Activated naive CD8-positive, alpha-beta T cell treated with anti-CD3 and anti-CD28 coated beads, Interleukin-2, amount 50 U/mL, for 24 hours (primary cell): ENCODE data around the gene TMEM69.
"Not testable (repeated sequence)": the region's sequence is repeated elsewhere in the genome, so short reads cannot be mapped to it uniquely, and the experiment has no call there.

Experiments
- ATAC-seq: fragments of 150-1000 bp; cut with Tn5 transposase; one replicate; pipeline ENCODE4 v1.10.0; 2021
- DNase-seq: peaks from one replicate; pipeline ENCODE4 v3.0.0; 2021
- H3K27ac Mint-ChIP-seq: one replicate; pipeline ENCODE4 v1.8.0; 2021; ENCODE audit warnings: mild to moderate bottlenecking, mixed read lengths
- H3K27me3 Mint-ChIP-seq: one replicate; pipeline ENCODE4 v1.8.0; 2021; ENCODE audit warnings: mixed read lengths
- H3K36me3 Mint-ChIP-seq: one replicate; pipeline ENCODE4 v1.8.0; 2021; ENCODE audit warnings: low read depth, mixed read lengths
- H3K4me1 Mint-ChIP-seq: one replicate; pipeline ENCODE4 v1.8.0; 2021; ENCODE audit warnings: mixed read lengths
- H3K4me3 Mint-ChIP-seq: one replicate; pipeline ENCODE4 v1.8.0; 2021; ENCODE audit warnings: mild to moderate bottlenecking, moderate library complexity, mixed read lengths
- H3K9me3 Mint-ChIP-seq: one replicate; pipeline ENCODE4 v1.8.0; 2021; ENCODE audit warnings: mixed read lengths

TMEM69 gene

DNA sequence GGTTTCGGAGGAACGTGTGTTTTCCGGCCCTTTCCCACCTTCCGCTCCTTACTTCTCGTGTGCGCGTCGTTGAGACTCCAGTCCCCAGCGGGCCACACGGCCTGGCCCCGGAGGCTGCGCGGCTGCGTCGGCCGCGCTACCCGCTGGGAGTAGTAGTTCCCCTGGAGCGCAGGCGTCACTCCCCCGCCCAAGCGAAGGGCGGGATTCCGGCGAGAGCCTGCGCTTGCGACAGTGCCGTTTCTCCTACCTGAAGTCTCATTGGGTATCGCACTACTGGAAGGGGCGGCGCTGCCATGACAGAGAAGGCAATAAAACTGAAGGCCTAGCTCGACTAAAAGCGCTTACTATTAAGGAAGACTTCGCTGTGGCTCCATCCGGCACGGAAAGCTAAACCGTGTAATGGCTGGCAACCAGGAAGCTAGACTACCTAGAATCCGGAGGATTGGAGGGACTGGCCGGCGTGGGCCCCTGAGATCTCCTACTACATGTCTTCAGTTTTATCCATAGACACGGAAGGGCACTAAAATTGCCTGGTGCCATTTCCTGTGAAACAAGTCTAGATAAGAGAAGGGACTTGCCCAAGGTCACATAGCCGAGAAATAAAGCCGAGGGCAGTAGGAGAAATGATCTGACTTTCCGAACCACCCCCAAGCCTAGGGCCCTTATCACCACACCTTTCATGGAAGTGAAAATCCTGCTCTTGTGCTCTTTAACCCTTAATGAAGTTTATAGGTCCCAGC is 797 bp upstream of the TMEM69 start:
- H3K4me3 Mint-ChIP-seq: peak overlapping the region; percentile 94
- peaks cover 43% of the 10 kb centered on the region for H3K4me1 Mint-ChIP-seq
- H3K27ac Mint-ChIP-seq: peak overlapping the region; percentile 100
- peaks cover 42% of the 10 kb centered on the region for H3K36me3 Mint-ChIP-seq
- H3K27me3 Mint-ChIP-seq: no peaks in the 10 kb centered on the region
- H3K9me3 Mint-ChIP-seq: no peaks in the 10 kb centered on the region
- peak; percentile 93 for ATAC-seq
- DNase-seq: peak; percentile 94

DNA sequence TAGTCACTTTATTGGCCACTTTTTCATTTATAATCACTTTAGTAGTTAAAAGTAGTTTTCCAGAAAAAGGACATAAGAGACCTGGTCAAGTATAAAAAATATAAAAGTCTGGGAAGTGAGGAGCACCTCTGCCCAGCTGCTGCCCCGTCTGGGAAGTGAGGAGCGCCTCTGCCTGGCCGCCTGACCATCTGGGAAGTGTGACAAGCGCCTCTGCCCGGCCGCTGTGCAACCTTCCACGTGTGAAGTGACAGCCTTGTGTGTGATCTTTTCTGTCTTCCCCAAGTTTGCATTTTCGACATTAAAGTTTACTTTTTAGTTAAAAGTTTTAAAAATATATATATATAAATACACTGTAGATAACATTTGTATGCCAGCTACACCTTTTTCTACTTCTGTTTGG is 5.8 kb downstream of the TMEM69 start:
- ATAC-seq, H3K27me3 Mint-ChIP-seq, H3K27ac Mint-ChIP-seq, H3K4me3 Mint-ChIP-seq, H3K9me3 Mint-ChIP-seq, DNase-seq: not testable (repeated sequence)
- Mint-ChIP-seq H3K4me1 (peaks cover 17% of the 10 kb centered on the region), H3K36me3 (peaks cover 47% of the 10 kb centered on the region)

DNA sequence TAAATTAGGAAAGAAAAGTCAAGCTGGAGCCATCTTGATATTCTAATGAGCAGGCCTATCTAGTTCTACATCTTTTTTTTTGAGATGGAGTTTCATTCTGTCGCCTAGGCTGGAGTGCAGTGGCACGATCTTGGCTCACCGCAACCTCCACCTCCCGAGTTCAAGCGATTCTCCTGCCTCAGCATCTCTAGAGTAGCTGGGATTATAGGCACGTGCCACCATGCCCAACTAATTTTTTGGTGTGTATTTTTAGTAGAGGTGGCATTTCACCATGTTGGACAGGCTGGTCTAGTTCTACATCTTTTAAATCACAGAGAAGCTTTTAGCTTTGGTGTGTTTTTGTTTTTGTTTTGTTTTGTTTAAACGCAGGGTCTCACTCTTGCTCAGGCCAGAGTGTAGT is 6.8 kb downstream of the TMEM69 start:
- Mint-ChIP-seq H3K36me3 (peaks cover 38% of the 10 kb centered on the region), H3K4me3 (no peak overlapping the region), H3K27ac (no peak overlapping the region), H3K4me1 (peaks cover 12% of the 10 kb centered on the region), H3K27me3 (no peaks in the 10 kb centered on the region), H3K9me3 (no peaks in the 10 kb centered on the region)
- ATAC-seq: no peak
- DNase-seq: no peak

DNA sequence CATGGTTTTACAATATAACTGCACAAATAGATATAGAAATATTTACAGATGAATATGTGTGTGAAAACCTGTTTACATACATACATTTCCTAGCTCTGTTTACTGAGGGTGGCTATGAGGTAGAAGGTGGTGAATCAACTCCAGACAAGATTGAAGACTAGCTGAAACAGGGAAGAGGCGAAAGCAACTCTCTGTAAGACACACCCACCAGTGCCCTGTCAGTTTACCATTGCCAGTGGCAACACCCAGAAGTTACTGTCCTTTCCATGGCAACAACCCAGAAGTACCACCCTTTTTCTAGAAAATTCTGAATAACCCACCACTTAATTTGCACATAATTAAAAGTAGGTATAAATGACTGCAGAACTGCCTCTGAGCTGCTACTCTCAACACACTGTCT is 16.7 kb downstream of the TMEM69 start:
- no peak overlapping the region for H3K4me3 Mint-ChIP-seq

DNA sequence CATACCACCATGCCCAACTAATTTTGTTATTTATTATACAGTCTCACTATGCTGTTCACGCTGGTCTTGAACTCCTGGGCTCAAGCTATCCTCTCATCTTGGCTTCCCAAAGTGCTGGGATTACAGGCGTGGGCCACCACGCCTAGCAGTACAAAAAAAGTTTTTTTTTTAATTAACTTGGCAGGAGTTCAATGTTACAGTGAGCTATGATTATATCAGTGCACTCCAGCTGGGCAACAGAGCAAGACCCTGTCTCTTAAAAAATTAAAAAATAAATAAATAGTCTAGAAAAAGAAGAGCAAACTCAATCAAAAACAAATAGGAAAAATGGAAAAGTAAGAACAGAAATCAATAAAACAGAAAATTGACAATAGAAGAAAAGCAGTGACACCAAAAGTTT is 25.7 kb downstream of the TMEM69 start:
- H3K27ac Mint-ChIP-seq: no peak overlapping the region
- DNase-seq (no peak), ATAC-seq (no peak)
- H3K27me3 Mint-ChIP-seq: no peaks in the 10 kb centered on the region
- H3K4me1 Mint-ChIP-seq: no peaks in the 10 kb centered on the region
- H3K36me3 Mint-ChIP-seq: peaks cover 12% of the 10 kb centered on the region
- no peaks in the 10 kb centered on the region for H3K9me3 Mint-ChIP-seq
- no peak overlapping the region for H3K4me3 Mint-ChIP-seq

More for the DNA sequence above, 16.7 kb downstream of the TMEM69 start:
- peaks cover 6% of the 10 kb centered on the region for H3K9me3 Mint-ChIP-seq
- no peaks in the 10 kb centered on the region for H3K27me3 Mint-ChIP-seq
- no peak overlapping the region for H3K27ac Mint-ChIP-seq
- no peaks in the 10 kb centered on the region for H3K4me1 Mint-ChIP-seq
- no peak for DNase-seq
- no peak for ATAC-seq
- H3K36me3 Mint-ChIP-seq: peaks cover 18% of the 10 kb centered on the region

DNA sequence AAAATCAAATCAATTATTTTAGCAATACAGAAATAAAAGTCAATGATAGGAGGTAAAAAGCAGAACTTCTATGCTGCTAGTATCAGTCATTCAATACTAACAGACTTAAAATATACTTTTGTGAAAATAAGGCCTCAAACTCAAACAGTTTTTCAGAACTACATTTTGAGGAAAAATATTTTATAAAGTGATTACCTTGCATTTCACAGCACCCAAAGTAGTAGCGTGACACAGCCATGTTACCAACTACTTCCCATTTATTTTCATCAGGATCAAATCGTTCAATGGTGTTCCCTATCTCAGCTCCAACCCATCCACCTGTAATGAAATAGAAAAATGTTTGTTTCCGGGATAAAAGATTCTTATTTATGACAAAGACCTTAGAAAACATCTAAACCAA is 28.7 kb downstream of the TMEM69 start:
- H3K4me3 Mint-ChIP-seq: no peak overlapping the region
- H3K36me3 Mint-ChIP-seq: peaks cover 4% of the 10 kb centered on the region
- DNase-seq (no peak), ATAC-seq (no peak)
- H3K27me3 Mint-ChIP-seq: no peaks in the 10 kb centered on the region
- H3K9me3 Mint-ChIP-seq: no peaks in the 10 kb centered on the region
- no peaks in the 10 kb centered on the region for H3K4me1 Mint-ChIP-seq
- no peak overlapping the region for H3K27ac Mint-ChIP-seq

DNA sequence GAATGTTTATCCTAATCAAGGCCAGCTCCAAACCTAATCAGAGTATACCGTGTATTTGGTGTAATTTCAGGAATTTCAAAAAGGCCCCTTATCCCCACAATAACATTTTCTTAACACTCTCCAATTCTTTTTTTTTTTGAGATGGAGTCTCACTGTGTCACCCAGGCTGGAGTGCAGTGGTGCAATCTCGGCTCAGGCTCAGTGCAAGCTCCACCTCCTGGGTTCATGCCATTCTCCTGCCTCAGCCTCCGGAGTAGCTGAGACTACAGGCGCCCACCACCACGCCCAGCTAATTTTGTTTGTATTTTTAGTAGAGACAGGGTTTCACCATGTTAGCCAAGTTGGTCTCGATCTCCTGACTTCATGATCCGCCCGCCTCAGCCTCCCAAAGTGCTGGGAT is 29.4 kb downstream of the TMEM69 start:
- DNase-seq, H3K4me1 Mint-ChIP-seq, H3K9me3 Mint-ChIP-seq, H3K4me3 Mint-ChIP-seq, H3K27ac Mint-ChIP-seq, ATAC-seq, H3K27me3 Mint-ChIP-seq, H3K36me3 Mint-ChIP-seq: not testable (repeated sequence)

DNA sequence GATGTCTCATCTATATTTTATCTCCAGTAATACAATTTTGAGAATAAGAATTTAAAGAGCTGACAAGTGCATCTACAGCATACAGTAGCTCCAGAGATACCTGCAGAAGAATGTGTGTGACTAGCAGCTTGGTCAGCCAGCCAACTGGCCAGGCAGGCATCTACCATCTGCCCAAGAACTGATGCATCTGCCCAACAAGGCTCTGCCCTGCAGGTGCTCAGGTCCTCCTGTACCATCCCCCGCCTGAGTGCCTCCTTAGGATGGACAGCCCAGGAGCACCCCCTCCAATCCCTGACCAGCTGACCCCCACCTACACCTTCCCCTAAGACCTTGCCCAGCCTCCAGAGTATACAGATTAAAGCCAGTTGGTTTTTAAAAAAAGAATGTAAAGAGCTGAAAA is 30.3 kb downstream of the TMEM69 start:
- Mint-ChIP-seq H3K4me1 (no peaks in the 10 kb centered on the region), H3K9me3 (no peaks in the 10 kb centered on the region), H3K4me3 (no peak overlapping the region), H3K27ac (no peak overlapping the region), H3K36me3 (peaks cover 5% of the 10 kb centered on the region), H3K27me3 (no peaks in the 10 kb centered on the region)
- no peak for ATAC-seq
- DNase-seq: no peak

DNA sequence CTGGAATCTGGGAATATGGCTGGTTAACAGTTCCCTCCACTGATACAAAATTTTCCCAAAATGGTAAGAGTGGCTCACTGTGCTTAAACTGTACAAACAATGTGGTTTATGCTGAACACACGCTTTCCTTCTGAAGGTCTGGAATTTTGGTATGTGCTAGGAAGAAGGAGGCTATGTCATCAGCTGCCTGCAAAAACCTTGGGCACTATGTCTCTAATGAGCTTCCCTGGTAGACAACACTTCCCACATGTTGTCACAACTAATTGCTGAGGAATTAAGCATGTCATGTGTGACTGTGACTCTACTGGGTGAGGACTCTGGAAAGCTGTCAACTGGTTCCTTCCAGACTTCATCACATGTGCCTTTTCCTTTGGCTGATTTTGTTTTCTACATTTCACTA is 33.2 kb downstream of the TMEM69 start:
- no peaks in the 10 kb centered on the region for H3K4me1 Mint-ChIP-seq
- no peak overlapping the region for H3K4me3 Mint-ChIP-seq
- H3K27me3 Mint-ChIP-seq: no peaks in the 10 kb centered on the region
- no peaks in the 10 kb centered on the region for H3K9me3 Mint-ChIP-seq
- peaks cover 2% of the 10 kb centered on the region for H3K36me3 Mint-ChIP-seq
- ATAC-seq (no peak), DNase-seq (no peak)
- no peak overlapping the region for H3K27ac Mint-ChIP-seq

DNA sequence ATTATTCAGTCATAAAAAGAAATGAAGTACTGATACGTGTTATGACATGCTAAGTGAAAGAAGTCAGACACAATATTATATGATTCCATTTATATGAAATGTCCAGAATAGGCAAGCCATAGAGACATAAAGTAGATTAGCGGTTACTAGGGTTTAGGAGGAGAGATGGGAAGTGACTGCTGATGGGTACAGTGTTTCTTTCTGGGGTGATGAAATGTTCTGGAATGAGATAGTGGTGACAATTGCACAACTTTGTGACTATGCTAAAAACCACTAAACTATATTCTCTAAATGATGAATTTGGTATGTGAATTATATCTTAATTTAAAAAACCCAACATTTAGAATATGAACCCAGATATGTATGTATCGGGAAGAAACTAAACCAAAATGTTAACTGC is 34.8 kb downstream of the TMEM69 start:
- DNase-seq: no peak
- no peak overlapping the region for H3K27ac Mint-ChIP-seq
- H3K36me3 Mint-ChIP-seq: peaks cover 2% of the 10 kb centered on the region
- H3K4me3 Mint-ChIP-seq: no peak overlapping the region
- H3K9me3 Mint-ChIP-seq: no peaks in the 10 kb centered on the region
- no peaks in the 10 kb centered on the region for H3K4me1 Mint-ChIP-seq
- no peaks in the 10 kb centered on the region for H3K27me3 Mint-ChIP-seq
- no peak for ATAC-seq

DNA sequence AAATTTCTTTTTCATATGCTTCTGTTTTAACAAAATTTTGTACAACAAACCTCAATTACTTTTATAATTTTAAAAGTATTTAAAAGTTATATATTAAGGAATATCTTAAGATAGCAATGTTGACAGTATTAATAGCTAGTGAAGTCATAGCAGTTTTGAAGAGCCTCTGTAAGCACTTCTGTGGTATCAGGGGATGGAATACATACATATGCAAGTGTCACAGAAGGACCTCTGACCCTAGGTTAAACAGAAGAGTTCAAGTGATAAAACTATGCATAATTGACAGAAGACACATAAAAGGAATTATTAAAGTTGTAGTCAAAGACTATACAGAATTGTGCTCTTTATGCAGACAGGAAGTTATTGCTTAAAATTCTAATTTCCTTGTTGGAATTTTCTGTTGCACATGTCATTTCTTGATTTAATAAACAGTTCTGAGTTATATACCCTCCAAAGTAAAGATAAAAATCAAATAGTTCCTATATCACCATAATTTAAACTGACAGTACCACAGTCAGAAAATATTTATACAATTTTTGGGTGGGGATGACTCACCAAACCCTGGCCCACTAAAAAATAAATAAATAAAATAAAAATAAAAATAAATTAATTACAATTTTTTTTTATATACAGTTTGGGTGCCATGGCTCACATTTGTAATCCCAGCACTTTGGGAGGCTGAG is 35.4 kb downstream of the TMEM69 start:
- Mint-ChIP-seq H3K36me3 (peaks cover 2% of the 10 kb centered on the region), H3K4me3 (no peak overlapping the region), H3K9me3 (no peaks in the 10 kb centered on the region), H3K27ac (no peak overlapping the region), H3K27me3 (no peaks in the 10 kb centered on the region), H3K4me1 (no peaks in the 10 kb centered on the region)
- no peak for DNase-seq
- ATAC-seq: no peak

DNA sequence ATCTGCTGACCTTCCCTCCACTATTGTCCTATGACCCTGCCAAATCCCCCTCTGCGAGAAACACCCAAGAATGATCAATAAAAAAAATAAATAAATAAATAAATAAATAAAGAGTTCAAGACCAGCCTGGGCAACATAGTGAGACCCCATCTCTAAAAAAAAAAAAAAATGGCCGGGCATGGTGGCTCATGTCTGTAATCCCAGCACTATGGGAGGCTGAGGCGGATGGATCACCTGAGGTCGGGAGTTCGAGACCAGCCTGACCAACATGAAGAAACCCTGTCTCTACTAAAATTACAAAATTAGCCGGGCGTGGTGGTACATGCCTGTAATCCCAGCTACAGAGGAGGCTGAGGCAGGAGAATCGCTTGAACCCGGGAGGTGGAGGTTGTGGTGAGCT is 38.0 kb downstream of the TMEM69 start:
- not testable (repeated sequence) for ATAC-seq, H3K27me3 Mint-ChIP-seq, H3K4me3 Mint-ChIP-seq

DNA sequence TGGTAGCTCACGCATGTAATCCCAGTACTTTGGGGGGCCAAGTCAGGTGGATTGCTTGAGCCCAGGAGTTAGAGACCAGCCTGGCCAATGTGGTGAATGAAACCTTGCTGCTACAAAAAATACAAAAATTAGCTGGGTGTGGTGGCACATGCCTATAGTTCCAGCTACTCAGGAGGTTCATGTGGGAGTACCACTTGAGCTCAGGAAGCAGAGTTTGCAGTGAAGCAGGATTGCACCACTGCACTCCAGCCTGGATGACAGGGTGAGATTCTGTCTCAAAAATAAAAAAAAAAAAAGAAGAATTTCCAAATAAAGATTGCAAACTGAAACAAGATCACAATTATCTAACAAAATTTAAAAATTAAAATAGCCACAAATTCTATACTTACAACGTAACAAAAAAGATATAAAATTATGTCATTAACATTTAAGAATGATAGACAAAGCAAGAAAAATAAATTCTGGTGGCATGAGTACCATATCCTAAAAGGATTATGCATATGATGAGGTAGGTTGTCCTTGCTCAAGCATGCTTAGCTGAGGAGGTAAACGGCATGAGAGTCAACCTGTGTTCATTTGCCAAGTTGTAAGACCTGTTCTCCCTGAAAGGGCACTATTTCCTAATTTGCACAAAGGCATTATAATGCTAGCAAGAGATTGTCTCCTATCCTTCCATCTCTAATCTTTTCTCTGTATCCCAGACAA is 42.2 kb downstream of the TMEM69 start:
- ATAC-seq (no peak), DNase-seq (no peak)
- H3K4me3 Mint-ChIP-seq: no peak overlapping the region
- no peak overlapping the region for H3K27ac Mint-ChIP-seq
- H3K9me3 Mint-ChIP-seq: no peaks in the 10 kb centered on the region
- peaks cover 8% of the 10 kb centered on the region for H3K4me1 Mint-ChIP-seq
- H3K27me3 Mint-ChIP-seq: no peaks in the 10 kb centered on the region
- peaks cover 5% of the 10 kb centered on the region for H3K36me3 Mint-ChIP-seq

More for the DNA sequence above, 38.0 kb downstream of the TMEM69 start:
- H3K4me1 Mint-ChIP-seq, H3K9me3 Mint-ChIP-seq, H3K36me3 Mint-ChIP-seq, DNase-seq, H3K27ac Mint-ChIP-seq: not testable (repeated sequence)

DNA sequence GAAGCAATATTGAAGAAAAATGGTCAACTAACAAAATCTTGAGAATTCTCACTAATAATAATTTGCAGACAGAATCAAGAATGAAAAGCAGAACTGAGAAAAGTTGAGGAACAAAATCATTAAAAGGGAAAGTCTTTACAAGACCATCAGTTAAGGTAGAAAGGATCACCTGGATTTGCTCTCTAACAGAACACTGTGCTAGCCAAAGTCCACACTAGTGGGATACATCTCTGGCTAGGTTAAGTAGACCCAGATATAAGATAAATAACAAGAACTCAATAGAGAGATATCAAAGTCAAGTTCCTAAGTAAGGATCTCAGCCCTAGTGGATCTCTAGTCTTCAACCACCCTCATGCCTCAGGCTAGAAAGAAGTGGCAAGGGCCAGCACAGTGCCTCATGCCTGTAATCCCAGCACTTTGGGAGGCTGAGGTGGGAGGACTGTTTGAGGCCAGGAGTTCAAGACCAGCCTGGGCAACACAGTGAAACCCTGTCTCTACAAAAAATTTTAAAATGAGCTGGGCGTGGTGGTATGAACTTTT is 42.9 kb downstream of the TMEM69 start:
- no peaks in the 10 kb centered on the region for H3K27me3 Mint-ChIP-seq
- peaks cover 8% of the 10 kb centered on the region for H3K4me1 Mint-ChIP-seq
- H3K9me3 Mint-ChIP-seq: no peaks in the 10 kb centered on the region
- DNase-seq (no peak), ATAC-seq (no peak)
- no peak overlapping the region for H3K4me3 Mint-ChIP-seq
- H3K36me3 Mint-ChIP-seq: peaks cover 5% of the 10 kb centered on the region
- H3K27ac Mint-ChIP-seq: no peak overlapping the region

DNA sequence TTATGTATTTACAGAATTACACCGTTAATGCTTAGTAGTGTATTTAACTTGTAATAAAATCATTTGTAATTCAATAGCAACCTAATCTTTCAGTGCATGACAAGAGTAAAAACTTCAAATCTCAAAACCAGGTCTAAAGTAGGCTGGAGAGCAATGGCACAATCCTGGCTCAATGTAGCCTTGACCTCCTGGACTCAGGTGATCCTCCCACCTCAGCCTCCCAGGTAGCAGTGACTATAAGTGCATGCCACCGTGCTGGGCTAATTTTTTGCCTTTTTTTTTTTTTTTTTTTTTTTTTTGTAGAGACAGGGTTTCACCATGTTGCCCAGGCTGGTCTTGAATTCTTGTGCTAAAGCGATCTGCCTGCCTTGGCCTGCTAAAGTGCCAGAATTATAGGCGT is 51.2 kb downstream of the TMEM69 start:
- DNase-seq (no peak), ATAC-seq (no peak)
- H3K27me3 Mint-ChIP-seq: no peaks in the 10 kb centered on the region
- no peaks in the 10 kb centered on the region for H3K9me3 Mint-ChIP-seq
- peaks cover 6% of the 10 kb centered on the region for H3K4me1 Mint-ChIP-seq
- no peak overlapping the region for H3K27ac Mint-ChIP-seq
- no peak overlapping the region for H3K4me3 Mint-ChIP-seq
- H3K36me3 Mint-ChIP-seq: peaks cover 19% of the 10 kb centered on the region
